DND-41 (cell line): Measurements from ENCODE around the gene NDRG4.

ENCODE experiments used
- ATAC-seq: fragments of 200-7000 bp; cut with Tn5 transposase; 3 replicates; pipeline ENCODE4 v1.9.1; 2021; ENCODE audit warnings: low read depth; ENCODE audit not compliant: insufficient read depth
- DNase-seq: peaks from one replicate; pipeline ENCODE4 v3.0.0-alpha.2; 2020
- H2AFZ ChIP-seq: 2 replicates; pipeline ENCODE4 v1.6.0; 2012; ENCODE audit warnings: low read depth, low read length
- H3K27ac ChIP-seq: 2 replicates; pipeline ENCODE4 v1.5.1; 2012; ENCODE audit warnings: low read length, inconsistent platforms
- H3K27me3 ChIP-seq: fragments of 200-600 bp; sonication (generic); 2 replicates; pipeline ENCODE4 v1.6.0; 2012; ENCODE audit warnings: low read length, mild to moderate bottlenecking, inconsistent platforms; ENCODE audit not compliant: insufficient read depth, poor library complexity
- H3K36me3 ChIP-seq: 2 replicates; pipeline ENCODE4 v1.5.1; 2012; ENCODE audit warnings: low read length, inconsistent platforms; ENCODE audit not compliant: insufficient read depth
- H3K4me1 ChIP-seq: 2 replicates; pipeline ENCODE4 v1.5.1; 2012; ENCODE audit warnings: mild to moderate bottlenecking, low read length; ENCODE audit not compliant: insufficient read depth
- H3K4me2 ChIP-seq: 2 replicates; pipeline ENCODE4 v1.6.0; 2012; ENCODE audit warnings: mild to moderate bottlenecking, moderate library complexity, low read length, inconsistent platforms; ENCODE audit not compliant: insufficient read depth
- H3K4me3 ChIP-seq, 2 experiments: fragments of 200-600 bp in 1 of 2; shearing (Covaris generic) in 1 of 2; 2 replicates each; pipeline ENCODE4 v1.5.1; 2012 to 2016; ENCODE audit warnings: inconsistent platforms in 2 of 2, low read length in 2 of 2, mild to moderate bottlenecking in 2 of 2, low read depth in 1 of 2, moderate library complexity in 1 of 2
- H3K79me2 ChIP-seq: 2 replicates; pipeline ENCODE4 v1.6.0; 2012; ENCODE audit warnings: low read length, inconsistent platforms; ENCODE audit not compliant: insufficient read depth
- H3K9ac ChIP-seq: 2 replicates; pipeline ENCODE4 v1.6.0; 2012; ENCODE audit warnings: low read depth, mild to moderate bottlenecking, inconsistent platforms, low read length, moderate library complexity
- H3K9me3 ChIP-seq: 2 replicates; pipeline ENCODE4 v1.5.1; 2012; ENCODE audit warnings: low read length, moderate library complexity, mild to moderate bottlenecking, inconsistent platforms; ENCODE audit not compliant: insufficient read depth, severe bottlenecking
- H4K20me1 ChIP-seq: 2 replicates; pipeline ENCODE4 v1.6.0; 2012; ENCODE audit warnings: low read length; ENCODE audit not compliant: insufficient read depth
- EZH2 ChIP-seq: IDR thresholded peaks from 3 replicates; pipeline ENCODE4 v1.6.1; 2012; ENCODE audit warnings: borderline replicate concordance, low read depth, mild to moderate bottlenecking, moderate library complexity, low read length, inconsistent platforms; ENCODE audit not compliant: severe bottlenecking
- TF ChIP-seq, protein P1 (sequence below): IDR thresholded peaks from 2 replicates; pipeline ENCODE4 v1.5.1; 2012; ENCODE audit warnings: borderline replicate concordance, low read length, moderate library complexity, mild to moderate bottlenecking; ENCODE audit not compliant: poor library complexity, severe bottlenecking; ENCODE audit errors: extremely low read depth

Gene NDRG4

DNA sequence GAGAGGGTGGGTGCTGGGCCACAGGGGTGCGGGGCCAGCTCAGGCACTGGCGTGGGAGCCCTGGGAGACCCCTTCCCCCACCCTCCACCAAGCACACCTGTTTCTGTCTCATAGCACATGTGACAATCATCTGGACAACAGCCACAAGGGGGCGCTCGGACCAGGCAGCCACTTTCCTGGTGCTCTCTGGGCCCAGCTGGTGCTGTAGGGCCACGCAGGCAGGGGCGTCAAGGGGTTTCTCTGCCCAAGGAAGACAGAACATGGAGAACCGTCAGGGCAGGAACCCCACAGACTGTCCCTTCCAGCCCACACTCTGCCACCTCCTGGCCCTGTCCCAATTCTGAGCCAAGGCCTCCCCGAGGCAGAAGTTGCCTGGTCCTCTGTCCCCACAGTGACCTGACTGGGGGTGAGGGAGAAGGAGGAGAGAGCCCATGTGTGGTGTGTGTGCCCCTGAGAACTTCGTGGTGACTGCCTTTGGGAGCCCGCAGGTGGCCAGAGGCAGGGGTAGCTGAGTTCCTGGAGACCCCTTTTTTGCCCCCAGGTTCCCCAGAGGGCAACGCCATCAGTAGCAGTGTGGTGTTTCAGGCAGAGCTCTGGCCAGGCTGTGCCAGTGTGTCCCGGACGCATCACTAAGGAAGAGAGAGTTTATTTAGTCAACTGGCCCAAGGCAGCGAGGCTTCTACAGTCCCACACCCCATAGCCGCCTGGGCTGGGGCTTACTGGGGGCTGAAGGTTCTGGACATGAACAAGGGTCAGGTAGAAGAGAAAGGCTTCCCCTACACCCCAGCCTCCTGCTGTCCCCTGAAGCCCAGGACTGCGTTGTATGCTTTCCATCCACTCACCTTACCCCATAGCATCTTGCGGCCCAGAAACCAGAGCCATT, 12.2 kb downstream of the NDRG4 start:
- TF ChIP-seq, protein P1, sequence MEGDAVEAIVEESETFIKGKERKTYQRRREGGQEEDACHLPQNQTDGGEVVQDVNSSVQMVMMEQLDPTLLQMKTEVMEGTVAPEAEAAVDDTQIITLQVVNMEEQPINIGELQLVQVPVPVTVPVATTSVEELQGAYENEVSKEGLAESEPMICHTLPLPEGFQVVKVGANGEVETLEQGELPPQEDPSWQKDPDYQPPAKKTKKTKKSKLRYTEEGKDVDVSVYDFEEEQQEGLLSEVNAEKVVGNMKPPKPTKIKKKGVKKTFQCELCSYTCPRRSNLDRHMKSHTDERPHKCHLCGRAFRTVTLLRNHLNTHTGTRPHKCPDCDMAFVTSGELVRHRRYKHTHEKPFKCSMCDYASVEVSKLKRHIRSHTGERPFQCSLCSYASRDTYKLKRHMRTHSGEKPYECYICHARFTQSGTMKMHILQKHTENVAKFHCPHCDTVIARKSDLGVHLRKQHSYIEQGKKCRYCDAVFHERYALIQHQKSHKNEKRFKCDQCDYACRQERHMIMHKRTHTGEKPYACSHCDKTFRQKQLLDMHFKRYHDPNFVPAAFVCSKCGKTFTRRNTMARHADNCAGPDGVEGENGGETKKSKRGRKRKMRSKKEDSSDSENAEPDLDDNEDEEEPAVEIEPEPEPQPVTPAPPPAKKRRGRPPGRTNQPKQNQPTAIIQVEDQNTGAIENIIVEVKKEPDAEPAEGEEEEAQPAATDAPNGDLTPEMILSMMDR, result peak; percentile 85
- TF ChIP-seq EZH2, result no peak
- Histone ChIP-seq H2AFZ (no peak overlapping the region), H3K4me1 (no peaks in the 10 kb centered on the region), H3K9me3 (no peaks in the 10 kb centered on the region), H3K9ac (no peak overlapping the region), H4K20me1 (peaks cover 29% of the 10 kb centered on the region), H3K36me3 (peaks cover 38% of the 10 kb centered on the region), H3K79me2 (no peaks in the 10 kb centered on the region), H3K4me3 (no peak overlapping the region), H3K27me3 (no peaks in the 10 kb centered on the region), H3K27ac (peak overlapping the region; percentile 35; the same call in 1 of the 2 replicates), H3K4me2 (no peak overlapping the region)
- peak; percentile 80 for ATAC-seq
- peak; percentile 82 for DNase-seq

DNA sequence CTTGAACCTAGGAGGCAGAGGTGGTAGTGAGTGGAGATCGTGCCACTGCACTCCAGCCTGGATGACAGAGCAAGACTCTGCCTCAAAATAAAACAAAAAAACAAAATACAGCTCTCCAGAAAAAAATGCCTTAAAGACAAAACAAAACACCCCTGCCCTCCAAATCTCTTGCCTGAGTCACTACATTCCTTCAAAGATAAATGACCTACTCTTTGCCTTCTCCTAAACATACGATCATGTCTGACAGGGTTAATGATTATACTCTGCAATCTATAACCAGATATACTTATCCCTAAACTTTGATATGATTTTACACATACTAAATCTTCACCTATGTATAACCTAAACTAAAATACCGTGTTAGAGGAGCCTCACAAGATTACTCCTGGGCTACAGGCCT, 13.9 kb downstream of the NDRG4 start:
- H3K79me2 ChIP-seq, result no peaks in the 10 kb centered on the region
- no peak overlapping the region for H3K4me2 ChIP-seq

DNA sequence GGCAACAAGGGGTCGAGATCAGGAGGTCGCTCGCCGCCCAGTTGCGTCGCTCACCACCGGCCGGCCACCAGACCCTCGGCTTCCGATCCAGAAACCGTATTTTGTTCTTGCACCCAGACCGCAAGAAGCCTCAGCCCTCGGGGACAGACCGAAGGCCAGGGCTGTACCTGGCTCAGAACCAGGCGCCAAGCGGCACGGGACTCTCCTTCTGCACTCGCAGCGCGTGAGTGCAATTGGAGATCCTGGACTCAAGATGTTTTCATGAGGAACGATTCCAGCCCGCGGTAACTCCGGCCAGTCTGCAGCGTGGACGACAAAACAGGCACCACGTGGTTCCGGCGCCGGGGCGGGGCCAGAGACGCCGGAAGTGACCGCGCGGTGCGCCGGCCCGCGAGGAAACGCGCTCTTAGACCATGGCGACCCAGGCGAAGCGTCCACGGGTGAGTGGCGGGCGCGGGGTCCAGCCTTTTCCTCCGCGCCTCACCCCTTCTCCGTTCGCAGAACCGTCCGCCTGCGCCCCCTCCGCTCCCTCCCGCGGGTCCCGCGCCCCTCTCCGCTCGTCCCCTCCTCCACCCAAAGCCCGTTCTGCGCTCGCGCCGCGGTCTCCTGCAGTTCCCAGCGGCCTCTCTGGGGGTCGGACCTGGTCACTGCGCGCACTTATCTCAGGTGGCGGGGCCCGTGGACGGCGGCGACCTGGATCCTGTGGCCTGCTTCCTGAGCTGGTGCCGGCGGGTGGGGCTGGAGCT, 15.4 kb downstream of the NDRG4 start, which contains the start of gene SETD6:
Gene SETD6, plus strand, starts transcription at position 393 of the 746 bp plus-strand sequence. Its CDS starts 21 bp downstream, at position 414.
- H2AFZ ChIP-seq, result no peak within 1 kb of the TSS

More for the DNA sequence above, 13.9 kb downstream of the NDRG4 start:
- no peak for ATAC-seq
- H3K27ac ChIP-seq, result no peak overlapping the region
- H2AFZ ChIP-seq, result no peak overlapping the region
- H3K4me1 ChIP-seq, result no peaks in the 10 kb centered on the region
- peaks cover 29% of the 10 kb centered on the region for H4K20me1 ChIP-seq
- no peak overlapping the region for H3K9ac ChIP-seq
- no peaks in the 10 kb centered on the region for H3K27me3 ChIP-seq
- DNase-seq, result no peak
- TF ChIP-seq, protein P1, result no peak
- TF ChIP-seq EZH2, result no peak
- no peak overlapping the region for H3K4me3 ChIP-seq
- peaks cover 55% of the 10 kb centered on the region for H3K36me3 ChIP-seq
- no peaks in the 10 kb centered on the region for H3K9me3 ChIP-seq

More for the DNA sequence above, 15.4 kb downstream of the NDRG4 start, which contains the start of gene SETD6:
- no peak within 1 kb of the TSS for H3K27ac ChIP-seq
- H3K36me3 ChIP-seq, result peaks cover 68% of the 10 kb centered on the region
- TF ChIP-seq, protein P1, result no peak
- no peak for TF ChIP-seq EZH2
- no peaks in the 10 kb centered on the region for H3K79me2 ChIP-seq
- H3K9ac ChIP-seq, result no peak within 1 kb of the TSS
- no peak for DNase-seq
- peaks cover 24% of the 10 kb centered on the region for H4K20me1 ChIP-seq
- no peak within 1 kb of the TSS for H3K4me2 ChIP-seq
- no peak within 1 kb of the TSS for H3K4me3 ChIP-seq
- no peaks in the 10 kb centered on the region for H3K4me1 ChIP-seq
- no peak for ATAC-seq
- no peaks in the 10 kb centered on the region for H3K27me3 ChIP-seq
- no peaks in the 10 kb centered on the region for H3K9me3 ChIP-seq
